NCI-H1417 treated with DMSO at 0.1 percent for 48 hours (cell line): Measurements from ENCODE around the gene KCMF1.

Experiments
- DNase-seq: peaks from one replicate; lab custom pipeline; 2025; lab: John Stamatoyannopoulos, UW

Gene KCMF1

DNA sequence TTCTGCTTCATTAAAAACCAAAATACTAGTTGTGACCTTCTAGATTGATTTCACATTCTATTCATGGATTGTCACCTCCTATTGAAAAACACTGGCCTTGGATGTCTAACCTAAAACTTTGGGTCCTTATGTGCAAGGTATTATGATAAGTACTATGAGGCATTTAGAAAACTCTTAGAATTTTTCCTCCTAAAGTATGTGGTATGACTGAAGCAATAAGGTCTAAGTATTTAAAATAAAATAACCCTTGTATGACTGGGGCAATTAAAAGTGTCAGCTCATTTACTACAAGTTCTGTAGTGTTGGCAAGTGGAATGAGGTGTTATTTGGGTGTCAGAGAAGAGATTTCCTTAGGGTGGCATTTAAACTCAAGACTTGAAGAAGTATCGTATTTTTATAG lies 15.1 kb downstream of the KCMF1 start:
- DNase-seq, result no peak

DNA sequence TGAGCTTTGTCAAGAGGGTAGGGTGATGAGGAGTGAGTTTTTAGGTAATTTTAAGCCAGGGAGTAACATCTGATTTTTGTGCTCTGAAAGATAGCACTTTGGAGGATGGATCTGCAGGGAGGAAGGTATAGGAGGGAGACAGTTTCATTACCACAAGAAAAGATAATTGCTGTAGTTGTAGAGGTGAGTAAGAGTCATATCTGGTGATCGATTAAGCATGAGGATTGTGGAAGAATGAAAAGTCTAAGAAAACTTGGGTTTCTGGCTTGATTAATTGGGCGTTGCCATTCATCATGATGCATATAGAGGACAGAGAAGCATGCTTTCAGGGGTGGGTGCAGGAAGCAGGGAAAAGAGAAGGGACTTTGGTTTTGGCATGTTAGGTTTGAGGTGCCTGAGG lies 18.5 kb downstream of the KCMF1 start:
- no peak for DNase-seq

DNA sequence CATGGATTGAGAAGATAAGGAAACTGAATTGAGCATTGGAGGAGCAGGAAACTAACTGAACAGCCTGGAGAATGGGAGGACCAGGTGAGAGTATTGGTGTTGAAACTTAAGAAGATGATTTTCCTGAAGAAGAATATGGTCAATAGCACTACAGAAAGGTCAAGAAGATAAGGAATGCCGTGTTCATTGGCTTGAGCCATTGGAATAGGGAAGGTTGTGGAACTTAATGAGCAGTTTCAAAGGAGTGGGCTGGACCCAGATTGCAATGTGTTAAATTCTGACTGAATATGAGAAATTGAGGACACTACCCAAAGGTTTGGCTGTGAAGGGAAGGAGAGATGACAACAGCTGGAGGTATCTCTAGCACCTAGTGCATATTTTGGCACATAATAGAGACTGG lies 19.0 kb downstream of the KCMF1 start:
- no peak for DNase-seq

DNA sequence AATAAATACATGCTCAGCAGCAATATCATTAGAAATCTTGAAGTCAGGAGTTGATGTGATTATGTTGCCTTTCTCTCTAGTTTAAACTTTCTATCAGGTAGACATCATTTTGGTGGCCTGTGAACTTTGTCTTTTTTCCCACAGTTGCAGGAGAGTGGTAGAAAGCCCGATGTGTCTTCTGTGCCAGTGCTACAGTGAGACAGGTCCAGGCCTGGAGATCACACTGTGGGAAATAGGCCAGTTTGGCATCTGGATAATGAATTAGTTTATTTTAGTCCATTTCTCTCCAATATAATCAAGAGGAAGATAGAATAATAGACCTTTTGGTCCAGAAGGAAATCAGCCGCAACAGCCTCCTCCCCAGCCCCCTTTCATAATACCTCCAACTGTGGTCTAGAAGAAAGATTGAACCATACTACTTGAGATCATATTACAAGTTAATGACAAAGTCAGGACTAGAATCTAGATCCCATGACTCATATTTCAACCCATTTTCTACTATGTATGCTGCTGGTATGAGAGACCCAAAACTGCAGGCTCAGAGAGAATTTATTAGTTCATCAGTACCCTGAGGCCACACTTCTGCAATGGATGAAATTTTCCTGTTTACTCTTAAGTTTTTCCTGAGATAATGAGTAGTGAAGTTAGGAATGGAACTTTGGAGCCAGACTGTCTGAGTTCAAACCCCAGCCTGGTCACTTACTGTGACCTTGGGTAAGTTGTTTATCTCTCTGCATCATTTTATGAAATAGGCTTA lies 20.6 kb downstream of the KCMF1 start:
- DNase-seq, result no peak

DNA sequence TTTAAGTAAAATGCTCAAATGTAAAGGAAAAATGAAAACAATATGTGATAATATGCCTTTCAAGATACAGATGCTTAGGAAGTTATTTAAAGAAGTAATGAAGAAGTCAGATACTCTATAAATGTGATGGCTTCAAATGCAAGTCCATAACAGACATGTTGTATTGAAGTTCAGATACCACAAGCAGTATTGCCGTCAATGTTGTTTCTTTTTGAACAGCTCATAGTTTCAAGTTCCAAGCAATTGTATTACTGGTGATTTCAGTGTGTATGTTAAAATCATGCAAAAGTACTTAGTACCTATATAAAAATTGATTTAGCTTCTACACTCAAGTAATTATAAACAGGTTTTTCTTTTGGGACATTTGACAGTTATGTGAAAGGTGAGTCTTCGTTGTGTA lies 24.9 kb downstream of the KCMF1 start:
- no peak for DNase-seq

DNA sequence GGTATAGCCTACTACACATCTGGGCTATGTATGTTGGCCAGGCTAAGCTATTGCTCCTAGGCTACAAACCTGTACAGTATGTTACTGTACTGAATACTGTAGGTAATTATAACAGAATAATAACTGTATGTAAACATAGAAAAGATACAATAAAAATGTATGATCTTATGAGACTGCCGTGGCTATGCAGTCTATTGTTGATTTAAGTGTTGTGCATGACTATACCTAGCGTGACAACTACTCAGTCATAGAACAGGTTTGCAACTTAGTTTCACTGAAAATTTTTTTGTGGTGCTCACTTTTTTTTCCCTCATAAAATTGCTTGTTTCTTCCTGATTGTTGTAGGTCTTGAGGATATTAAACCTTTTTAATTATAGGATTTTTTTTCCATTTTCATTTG lies 25.9 kb downstream of the KCMF1 start:
- no peak for DNase-seq

DNA sequence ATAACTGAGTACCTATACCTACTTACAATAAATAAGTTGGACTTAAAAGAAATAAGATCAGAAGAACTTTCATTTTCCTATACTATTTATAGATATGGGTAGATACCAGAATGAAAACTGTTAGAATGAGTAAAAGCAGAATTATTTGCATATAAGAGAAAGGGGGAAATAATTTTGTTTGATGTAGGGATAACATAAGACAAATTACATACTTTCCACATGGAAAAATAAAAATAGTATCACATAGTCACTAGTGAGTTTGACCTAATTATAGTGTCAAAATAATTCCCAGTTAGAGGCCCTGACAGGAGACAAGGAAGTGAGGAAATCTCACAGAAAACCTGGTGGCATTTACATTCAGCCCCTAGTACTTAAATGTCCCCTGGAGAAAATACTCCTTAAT lies 28.6 kb downstream of the KCMF1 start:
- DNase-seq, result no peak

DNA sequence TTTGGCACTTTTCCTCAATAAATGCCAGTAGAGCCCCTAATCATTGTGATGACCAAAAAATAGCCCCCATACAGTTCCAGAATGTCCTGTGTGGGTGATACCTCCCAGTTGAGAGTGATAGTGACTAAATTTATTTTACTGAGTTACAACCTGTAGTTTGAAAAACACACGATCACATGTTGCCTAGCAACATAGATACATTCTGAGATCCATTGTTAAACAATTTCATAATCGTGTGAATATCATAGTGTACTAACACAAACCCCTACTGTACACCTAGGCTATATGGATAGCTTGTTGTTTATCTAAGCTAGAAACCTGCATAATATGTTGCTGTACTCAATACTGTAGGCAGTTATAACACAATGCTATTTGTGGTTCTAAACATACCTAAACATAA lies 30.6 kb downstream of the KCMF1 start:
- no peak for DNase-seq

DNA sequence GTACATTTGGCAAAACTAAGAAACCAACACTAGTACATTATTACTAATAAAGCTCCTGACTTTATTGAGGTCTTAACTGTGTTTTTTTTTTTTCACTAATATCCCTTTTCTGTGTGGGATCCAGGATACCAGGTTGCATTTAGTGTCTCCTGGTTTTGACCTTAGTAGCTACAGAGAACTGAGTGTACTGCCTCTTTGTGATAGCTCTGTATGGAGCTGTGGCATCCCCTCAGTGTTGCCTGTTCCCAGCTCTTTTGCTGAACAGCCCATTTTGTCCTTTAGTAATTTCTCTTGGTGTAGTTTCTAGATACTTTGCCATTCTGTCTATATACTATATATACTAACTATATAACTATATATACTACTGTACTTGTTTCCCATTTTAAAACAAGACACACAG lies 31.6 kb downstream of the KCMF1 start:
- no peak for DNase-seq

DNA sequence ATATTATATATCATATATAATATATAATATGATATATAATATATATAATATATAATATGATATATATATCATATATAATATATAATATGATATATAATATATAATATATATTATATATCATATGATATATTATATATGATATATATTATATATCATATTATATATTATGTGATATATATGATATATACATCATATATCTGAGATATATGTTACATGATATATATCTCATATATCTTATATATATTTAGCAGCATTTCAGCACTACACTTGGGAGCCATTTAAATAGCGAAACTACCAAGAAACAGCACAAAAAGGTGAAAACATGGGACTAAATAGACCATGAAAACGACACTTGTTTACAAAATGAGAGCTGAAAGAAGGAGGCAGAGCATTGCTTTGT lies 37.3 kb downstream of the KCMF1 start:
- no peak for DNase-seq

DNA sequence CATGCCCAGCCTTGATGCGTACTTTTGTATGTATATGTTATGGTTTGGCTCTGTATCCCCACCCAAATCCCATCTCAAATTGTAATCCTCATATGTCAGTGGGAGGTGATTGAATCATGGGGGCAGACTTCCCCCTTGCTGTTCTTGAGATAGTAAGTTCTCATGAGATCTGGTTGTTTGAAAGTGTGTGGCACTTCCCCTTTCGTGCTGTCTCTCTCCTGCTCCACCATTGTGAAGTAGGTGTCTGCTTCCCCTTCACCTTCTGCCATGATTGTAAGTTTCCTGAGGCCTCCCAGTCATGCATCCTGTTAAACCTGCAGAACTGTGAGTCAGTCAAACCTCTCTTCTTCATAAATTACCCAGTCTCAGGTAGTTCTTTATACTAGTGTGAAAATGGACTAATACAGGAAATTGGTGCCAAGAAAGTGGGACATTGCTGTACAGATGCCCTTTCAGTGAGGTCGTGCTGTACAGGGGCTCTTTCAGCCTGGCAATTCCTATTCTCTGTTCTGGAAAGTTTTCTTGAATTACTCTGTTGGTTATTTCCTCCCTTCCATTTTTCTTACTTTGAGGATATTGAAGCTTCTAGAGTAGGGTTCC lies 38.2 kb downstream of the KCMF1 start:
- DNase-seq, result no peak

DNA sequence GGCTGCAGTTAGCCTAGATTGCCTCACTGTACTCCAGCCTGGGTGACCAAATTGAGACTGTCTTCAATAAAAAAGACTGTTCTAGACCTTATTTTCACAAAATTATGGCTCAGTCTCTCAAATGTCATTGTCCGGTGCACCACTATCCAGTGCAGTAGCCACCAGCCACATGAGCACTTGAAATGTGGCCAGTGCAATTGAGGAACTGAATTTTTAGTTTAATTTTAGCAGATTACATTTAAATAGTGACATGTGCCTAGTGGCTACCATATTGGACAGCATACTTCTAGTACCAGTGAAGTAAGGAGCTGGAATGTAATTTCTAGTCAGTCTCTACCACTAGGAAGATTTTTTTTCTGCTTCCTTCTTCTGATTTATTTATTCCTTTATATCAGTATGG lies 39.4 kb downstream of the KCMF1 start:
- no peak for DNase-seq

DNA sequence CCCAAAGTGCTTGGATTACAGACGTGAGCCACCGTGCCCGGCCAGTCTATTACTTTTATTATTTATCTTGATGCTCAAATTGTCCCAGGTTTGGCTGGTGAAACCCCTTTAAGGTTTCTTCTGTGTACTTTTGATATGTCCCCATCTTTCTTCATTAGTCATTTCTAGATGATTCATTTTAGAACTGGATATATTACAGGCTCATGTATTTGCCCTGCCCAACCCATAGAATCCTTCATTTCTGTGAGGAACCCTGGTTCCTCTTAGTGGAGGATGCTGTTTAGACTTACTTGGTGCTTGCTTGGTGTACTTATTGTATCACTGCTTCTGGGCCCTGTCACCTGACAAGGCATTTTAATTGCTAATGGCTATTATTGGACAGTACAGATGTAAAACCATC lies 40.1 kb downstream of the KCMF1 start:
- no peak for DNase-seq

DNA sequence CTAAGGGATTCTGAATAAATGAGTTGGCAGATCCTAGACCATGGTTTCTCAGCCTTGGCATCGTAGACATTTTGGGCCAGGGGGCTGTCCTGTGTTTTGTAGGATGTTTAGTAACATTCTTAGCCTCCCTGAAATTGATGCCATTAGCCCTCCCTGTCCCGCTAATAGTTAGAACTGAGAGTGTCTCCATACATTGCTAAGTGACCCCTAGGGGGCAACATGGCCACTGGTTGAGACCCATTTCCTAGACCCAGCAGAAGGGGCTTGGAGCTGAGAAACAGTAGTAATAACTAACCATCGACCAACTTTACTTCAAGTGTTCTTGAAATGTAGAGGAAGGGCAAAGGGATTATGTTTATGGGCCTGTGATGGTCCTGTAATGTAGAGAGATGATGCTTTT lies 40.8 kb downstream of the KCMF1 start:
- no peak for DNase-seq

DNA sequence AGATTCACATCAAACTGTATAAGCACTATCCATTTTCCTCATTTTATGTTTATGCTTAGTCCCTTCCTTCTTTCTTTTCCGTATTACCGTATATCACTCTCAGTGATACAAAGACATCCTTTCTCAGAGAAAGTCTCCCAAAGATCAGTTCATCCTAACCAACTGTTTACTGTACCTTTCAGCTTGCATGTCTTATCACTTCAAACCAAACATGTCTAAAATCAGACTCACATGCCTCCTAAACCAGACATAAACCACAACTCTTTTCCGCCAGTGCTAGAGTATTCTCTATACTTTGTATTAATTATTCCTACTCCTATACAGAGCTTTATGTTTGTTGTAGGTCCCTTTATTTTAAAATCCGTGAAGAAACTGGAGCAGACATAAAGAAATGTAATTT lies 41.5 kb downstream of the KCMF1 start:
- no peak for DNase-seq

DNA sequence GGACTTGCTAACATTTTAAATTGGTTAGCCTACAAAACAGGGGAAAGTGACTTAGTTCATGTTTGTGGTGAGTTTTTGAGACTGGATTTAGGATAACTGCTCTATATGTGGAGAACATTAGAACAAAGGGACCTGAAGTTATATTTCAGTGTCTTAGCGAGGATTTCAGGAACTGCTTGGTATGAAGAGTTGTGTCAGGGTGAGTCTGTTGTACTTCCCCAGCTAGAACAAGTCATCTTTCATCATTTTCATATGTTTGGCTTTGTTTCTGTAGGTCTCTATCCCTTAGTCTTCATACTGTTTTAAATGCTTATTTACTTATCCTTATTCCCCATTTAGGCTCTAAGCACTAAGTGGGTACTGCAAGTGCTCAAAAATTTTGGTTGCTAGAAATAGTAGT lies 41.9 kb downstream of the KCMF1 start:
- DNase-seq, result no peak

DNA sequence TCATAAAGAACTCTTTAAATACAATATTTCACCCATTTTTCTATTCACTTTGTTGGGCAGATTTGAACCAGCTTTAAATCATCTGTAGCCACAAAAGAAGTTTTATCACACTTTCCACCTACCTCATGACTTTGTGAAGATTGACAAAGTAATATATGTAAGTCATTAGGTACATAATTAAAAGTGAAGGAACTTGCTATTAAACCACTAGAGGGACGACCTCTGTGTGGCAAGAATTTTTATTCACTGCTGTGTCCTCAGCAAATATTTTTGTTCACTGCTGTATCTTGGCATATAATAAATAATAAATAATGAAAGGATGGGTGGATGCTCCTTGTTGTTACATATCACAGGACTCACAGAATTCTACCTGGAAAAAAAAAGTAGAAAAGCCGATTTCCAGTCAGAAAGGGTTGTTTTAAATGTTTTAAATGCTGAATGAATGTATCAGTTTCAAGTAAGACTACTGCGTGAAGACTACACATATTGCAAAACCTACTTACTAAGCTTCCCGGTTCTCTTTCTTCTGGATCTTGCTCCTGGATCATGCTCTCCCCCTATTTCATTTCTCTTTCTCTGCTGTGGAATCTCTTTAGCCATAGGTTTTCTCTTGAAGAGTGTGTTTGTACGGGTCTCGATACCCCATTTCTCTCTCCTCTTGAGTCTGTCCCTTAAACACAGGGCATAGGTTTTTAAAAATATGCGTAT lies 44.8 kb downstream of the KCMF1 start:
- no peak for DNase-seq

DNA sequence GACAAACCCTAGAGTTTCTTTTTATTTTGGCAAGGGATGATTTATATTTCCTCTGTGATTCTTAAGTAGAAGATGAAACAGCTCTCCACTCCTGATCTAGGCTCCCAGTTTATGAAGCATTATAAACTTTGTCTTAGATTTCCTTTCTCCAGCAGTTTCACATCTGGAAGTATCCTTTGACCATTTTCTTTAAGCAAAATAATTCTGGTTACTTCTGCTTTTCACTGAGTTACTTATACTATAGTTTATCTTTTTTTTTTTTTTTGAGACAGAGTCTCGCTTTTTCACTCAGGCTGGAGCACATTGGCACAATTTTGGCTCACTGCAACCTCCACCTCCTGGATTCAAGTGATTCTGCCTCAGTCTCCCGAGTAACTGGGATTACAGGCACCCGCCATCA lies 45.5 kb downstream of the KCMF1 start:
- no peak for DNase-seq

DNA sequence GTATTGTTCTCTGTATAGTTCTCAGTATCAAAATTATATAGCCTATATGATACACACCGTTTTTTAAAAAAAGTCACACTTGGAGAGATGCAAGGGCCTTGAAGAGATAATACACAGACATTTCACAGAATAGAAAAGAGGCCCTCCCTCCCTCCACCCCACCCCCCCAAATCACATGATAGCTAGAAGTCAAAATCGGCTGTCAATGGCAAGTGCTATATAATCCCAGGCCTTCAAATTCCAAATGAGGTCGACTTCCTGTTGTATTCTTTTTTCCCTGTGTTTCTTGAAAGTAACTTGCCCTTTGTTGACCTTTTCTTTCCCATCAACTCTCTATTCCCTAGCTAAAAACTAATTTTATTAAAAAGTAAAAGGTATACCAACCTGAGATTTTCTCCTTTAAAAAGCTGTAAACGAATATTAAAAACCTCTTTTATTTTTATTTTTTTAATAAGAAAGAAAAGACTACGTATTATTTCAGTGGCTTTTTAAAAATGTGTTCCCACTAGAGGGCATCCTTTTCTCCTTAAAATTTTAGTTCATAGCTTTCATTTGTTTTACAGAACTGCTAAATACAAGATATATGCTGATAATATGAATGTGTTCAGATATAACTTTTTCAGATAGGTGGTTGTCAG lies 46.6 kb downstream of the KCMF1 start:
- DNase-seq, result no peak

DNA sequence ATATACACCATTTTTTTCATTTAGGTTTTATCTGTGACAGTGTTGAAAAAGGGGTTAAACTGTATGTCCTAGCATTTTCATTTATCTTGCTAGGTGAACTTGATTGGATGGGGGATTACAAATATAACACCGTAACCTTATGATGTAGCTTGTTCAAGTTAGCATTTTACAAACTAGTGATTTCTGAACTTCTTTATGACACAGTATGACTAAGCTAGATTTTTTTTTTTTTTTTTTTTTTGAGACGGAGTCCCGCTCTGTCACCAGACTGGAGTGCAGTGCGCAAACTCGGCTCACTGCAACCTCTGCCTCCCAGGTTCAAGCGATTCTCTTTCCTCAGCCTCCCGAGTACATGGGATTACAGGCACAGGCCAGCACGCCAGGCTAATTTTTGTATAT lies 47.1 kb downstream of the KCMF1 start:
- no peak for DNase-seq

DNA sequence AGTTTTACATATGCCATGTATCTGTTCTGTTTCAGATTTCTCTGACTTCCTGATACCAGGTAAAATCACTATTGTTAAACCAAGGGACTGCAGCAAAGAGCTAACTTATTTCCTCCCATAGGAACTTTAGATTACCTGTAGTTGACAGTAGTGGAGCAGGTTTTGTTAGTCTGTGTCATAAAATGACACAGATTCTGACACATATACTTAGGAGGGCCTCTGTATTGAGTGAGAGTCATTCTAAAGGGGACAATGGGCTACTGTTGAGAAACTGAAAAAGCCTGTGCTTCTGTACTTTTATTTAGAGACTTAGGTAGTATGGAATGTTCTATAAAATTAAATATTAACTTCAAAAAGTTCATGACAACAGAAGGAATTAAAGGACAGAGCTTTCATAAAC lies 48.2 kb downstream of the KCMF1 start:
- DNase-seq, result no peak

DNA sequence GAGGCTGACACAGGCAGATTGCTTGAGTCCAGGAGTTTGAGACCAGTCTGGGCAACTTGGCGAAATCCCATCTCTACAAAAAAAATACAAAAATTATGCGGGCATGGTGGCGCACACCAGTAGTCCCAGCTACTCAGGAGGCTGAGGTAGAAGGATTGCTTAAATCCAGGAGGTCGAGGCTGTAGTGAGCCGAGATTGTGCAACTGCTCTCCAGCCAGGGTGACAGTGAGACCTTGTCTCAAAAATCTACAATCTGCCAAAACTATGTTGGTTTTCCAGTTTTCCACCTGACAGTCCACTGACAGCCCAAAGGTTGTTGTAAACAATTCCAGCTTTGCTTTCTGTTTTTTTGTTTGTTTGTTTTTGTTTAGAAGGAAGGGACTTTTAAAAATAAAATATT lies 51.3 kb downstream of the KCMF1 start:
- no peak for DNase-seq
